Stomach (tissue), 9 donors: Measurements from ENCODE around the gene KIAA0930. TPM values are rescaled to one million over a fixed set of nuclear protein-coding genes. Genes with fewer than 3 reads are reported as not detected.

ENCODE experiments used
- DNase-seq, 2 donors: peaks; one replicate each; pipeline versions ENCODE4 v3.0.0 to v3.0.0-alpha.2; 2013 to 2019
- H3K27ac ChIP-seq, 5 donors: fragments of 200-600 bp in 4 of 5; sonication (generic) in 4 of 5; one replicate each; pipeline ENCODE4 v1.5.1; 2013 to 2019; ENCODE audit warnings: mild to moderate bottlenecking in 1 of 5, moderate library complexity in 1 of 5
- H3K27me3 ChIP-seq, 3 donors: fragments of 200-600 bp; sonication (generic); one replicate each; pipeline ENCODE4 v1.5.1; 2017 to 2019; ENCODE audit warnings: mixed run types in 1 of 3
- H3K36me3 ChIP-seq, 4 donors: fragments of 200-600 bp; sonication (generic); 1 replicate in 3 of 4; 2 replicates in 1 of 4; pipeline ENCODE4 v1.5.1; 2016 to 2019
- H3K4me1 ChIP-seq, 4 donors: fragments of 200-600 bp; sonication (generic); one replicate each; pipeline ENCODE4 v1.5.1; 2016 to 2019
- H3K4me3 ChIP-seq, 4 donors: fragments of 200-600 bp; sonication (generic) in 3 of 4; one replicate each; pipeline ENCODE4 v1.5.1; 2016 to 2019; ENCODE audit warnings: mild to moderate bottlenecking in 1 of 4
- H3K9me3 ChIP-seq, 4 donors: fragments of 200-600 bp; sonication (generic); one replicate each; pipeline ENCODE4 v1.5.1; 2016 to 2019
- CTCF ChIP-seq, 7 experiments: fragments of 450-650 bp in 4 of 7; fragments of 200-600 bp in 3 of 7; sonication (generic) in 3 of 7; IDR thresholded peaks; one replicate each; pipeline ENCODE4 v1.5.1; 2016 to 2019; ENCODE audit warnings: antibody characterized with exemption in 7 of 7, control low read depth in 2 of 7, mild to moderate bottlenecking in 1 of 7
- EP300 ChIP-seq: sonication (generic); formaldehyde crosslinking; IDR thresholded peaks from one replicate; pipeline ENCODE4 v1.6.1; 2017; ENCODE audit warnings: antibody characterized with exemption
- POLR2A ChIP-seq, 4 donors: fragments of 450-650 bp; IDR thresholded peaks; one replicate each; pipeline ENCODE4 v1.6.1; 2016; ENCODE audit warnings: antibody characterized with exemption in 4 of 4, control low read depth in 2 of 4, mild to moderate bottlenecking in 1 of 4, moderate library complexity in 1 of 4
- POLR2AphosphoS5 ChIP-seq, 3 donors: sonication (generic); formaldehyde crosslinking; IDR thresholded peaks; one replicate each; pipeline ENCODE4 v1.6.1; 2016; ENCODE audit warnings: antibody characterized with exemption in 3 of 3
- WGBS, 5 donors: extraction: QIAGEN DNeasy Blood & Tissue Kit in 3 of 5; methylation state at CpG; one replicate each; pipeline versions ENCODE4 v1.1.5 to v1.1.7; 2013 to 2018; 5-methylcytosine and 5-hydroxymethylcytosine counted together
- intact Hi-C: fragments of 100-400 bp; cut with DNase I; formaldehyde crosslinking; loops from one replicate; pipeline ENCODE4 v1.15.1; 2023; ENCODE audit warnings: low total_unique reads
- polyA plus RNA-seq, 3 donors: library from polyadenylated mRNA; stranded (reverse); fragments of 200-250 nt; gene quantifications; one replicate each; pipeline ENCODE4 v1.2.3, GENCODE V29; 2013
- total RNA-seq, 5 donors: library from RNA; depleted of rRNA; stranded (reverse); fragments of >200 nt; gene quantifications; one replicate each; pipeline versions ENCODE4 v1.1.0 to v1.2.3, GENCODE V29; 2014 to 2016
- donor health status: healthy with polysubstance abuse.
- donor health status: Bipolar disorder and iron deficiency.
- donor health status: healthy.

The KIAA0930 gene
- total and polyA plus RNA-seq, 8 donors: 7.1 to 42.3 (median 18.4) TPM

- intact Hi-C loops: no loop called here
- Histone ChIP-seq H3K27ac (no peak overlapping the region), H3K9me3 (no peaks in the 10 kb centered on the region), H3K4me3 (no peak overlapping the region), H3K4me1 (peaks cover 0 to 45% (median 23%) of the 10 kb centered on the region in 4 donors), H3K36me3 (peaks cover 0 to 18% (median under 1%) of the 10 kb centered on the region in 4 donors), H3K27me3 (no peaks in the 10 kb centered on the region)
- DNase-seq: no peak
- TF ChIP-seq POLR2AphosphoS5 (IDR thresholded peaks at IDR 0.05) (no peak), CTCF (IDR thresholded peaks at IDR 0.05) (no peak), EP300 (no peak), POLR2A (IDR thresholded peaks at IDR 0.05) (no peak)
- WGBS, 5 donors: 84 to 93% (median 89%) methylated on average over 2 of the region's 2 CpGs
These were observed 9.4 kb downstream of the KIAA0930 start for GRCh38 chr22:45231293-45231692.

GRCh38 chr22:45230026-45230721, 10.5 kb downstream of the KIAA0930 start:
- no peaks in the 10 kb centered on the region for H3K27me3 ChIP-seq
- H3K9me3 ChIP-seq: no peaks in the 10 kb centered on the region
- H3K4me1 ChIP-seq: peaks cover 0 to 45% (median 20%) of the 10 kb centered on the region in 4 donors
- no peak for TF ChIP-seq POLR2A (IDR thresholded peaks at IDR 0.05)
- no peak for TF ChIP-seq EP300
- TF ChIP-seq POLR2AphosphoS5 (IDR thresholded peaks at IDR 0.05): no peak
- no peak for TF ChIP-seq CTCF (IDR thresholded peaks at IDR 0.05)
- no peak for DNase-seq
- 86 to 91% (median 88%) methylated on average over 16 of the region's 16 CpGs for WGBS, 5 donors
- H3K36me3 ChIP-seq: peaks cover 0 to 13% (median 0%) of the 10 kb centered on the region in 4 donors
- intact Hi-C loops: no loop called here
- H3K4me3 ChIP-seq: no peak overlapping the region
- H3K27ac ChIP-seq: peak overlapping the region in 2 of 5 donors; percentile 19 to 47

GRCh38 chr22:45229181-45229580, 11.5 kb downstream of the KIAA0930 start:
- no peaks in the 10 kb centered on the region for H3K9me3 ChIP-seq
- DNase-seq: no peak
- intact Hi-C loops: no loop called here
- no peak overlapping the region for H3K27ac ChIP-seq
- TF ChIP-seq POLR2AphosphoS5 (IDR thresholded peaks at IDR 0.05) (no peak), CTCF (IDR thresholded peaks at IDR 0.05) (no peak), EP300 (no peak), POLR2A (IDR thresholded peaks at IDR 0.05) (no peak)
- H3K36me3 ChIP-seq: peaks cover 0 to 6% (median 0%) of the 10 kb centered on the region in 4 donors
- H3K27me3 ChIP-seq: no peaks in the 10 kb centered on the region
- no peak overlapping the region for H3K4me3 ChIP-seq
- 85 to 93% (median 86%) methylated on average over 7 to 13 of the region's 13 CpGs for WGBS, 5 donors
- peaks cover 0 to 50% (median 25%) of the 10 kb centered on the region in 4 donors for H3K4me1 ChIP-seq

- no peaks in the 10 kb centered on the region for H3K36me3 ChIP-seq
- H3K4me3 ChIP-seq: no peak overlapping the region
- no peaks in the 10 kb centered on the region for H3K9me3 ChIP-seq
- DNase-seq: no peak
- 87 to 98% (median 95%) methylated on average over 5 to 8 of the region's 8 CpGs for WGBS, 5 donors
- TF ChIP-seq CTCF (IDR thresholded peaks at IDR 0.05): no peak
- TF ChIP-seq POLR2A (IDR thresholded peaks at IDR 0.05): no peak
- no peak for TF ChIP-seq POLR2AphosphoS5 (IDR thresholded peaks at IDR 0.05)
- TF ChIP-seq EP300: no peak
- H3K27ac ChIP-seq: peak overlapping the region in 2 of 5 donors; percentile 43 to 76
- peaks cover 0 to 49% (median 30%) of the 10 kb centered on the region in 4 donors for H3K4me1 ChIP-seq
- intact Hi-C loops: no loop called here
- no peaks in the 10 kb centered on the region for H3K27me3 ChIP-seq
These were observed 12.3 kb downstream of the KIAA0930 start for GRCh38 chr22:45228401-45228754.
